ENCODE data around the gene MRPL34.
"Not testable (repeated sequence)": the region's sequence is repeated elsewhere in the genome, so short reads cannot be mapped to it uniquely, and the experiment has no call there.

Gene MRPL34

DNA sequence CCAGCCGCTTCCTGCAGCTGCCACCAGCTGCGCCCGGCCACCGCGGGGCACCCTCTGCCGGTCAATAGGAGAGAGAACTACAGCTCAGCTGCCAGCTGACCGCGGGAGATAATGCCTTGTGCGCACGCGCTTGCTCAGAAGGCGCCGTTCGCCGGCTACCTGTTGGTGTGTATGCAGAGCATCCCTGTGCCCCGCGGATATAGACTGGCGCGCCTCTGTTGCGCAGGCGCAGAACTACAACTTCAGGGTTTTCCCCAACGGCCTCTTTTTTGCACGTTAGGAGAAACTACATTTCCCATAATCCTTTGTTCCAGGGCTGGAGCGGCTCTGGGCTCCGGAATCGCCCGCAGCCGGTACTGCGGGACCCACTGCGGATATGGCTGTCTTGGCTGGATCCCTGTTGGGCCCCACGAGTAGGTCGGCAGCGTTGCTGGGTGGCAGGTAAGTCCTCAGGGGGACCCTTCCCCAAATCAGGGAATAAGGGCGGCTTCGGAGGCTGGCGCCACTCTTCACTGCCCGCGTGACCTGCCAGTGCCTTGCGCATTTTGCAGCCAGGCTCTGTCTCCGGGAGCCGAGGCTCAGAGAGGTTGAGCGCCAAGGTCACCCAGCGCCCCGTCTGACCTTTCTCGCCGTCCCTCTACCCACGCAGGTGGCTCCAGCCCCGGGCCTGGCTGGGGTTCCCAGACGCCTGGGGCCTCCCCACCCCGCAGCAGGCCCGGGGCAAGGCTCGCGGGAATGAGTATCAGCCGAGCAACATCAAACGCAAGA, at the start of gene MRPL34:
MRPL34 (plus strand) TSS at position 356 of the 768 bp plus-strand sequence; CDS start at position 377, 21 bp downstream.
- peak; percentile 100 for DNase-seq

DNA sequence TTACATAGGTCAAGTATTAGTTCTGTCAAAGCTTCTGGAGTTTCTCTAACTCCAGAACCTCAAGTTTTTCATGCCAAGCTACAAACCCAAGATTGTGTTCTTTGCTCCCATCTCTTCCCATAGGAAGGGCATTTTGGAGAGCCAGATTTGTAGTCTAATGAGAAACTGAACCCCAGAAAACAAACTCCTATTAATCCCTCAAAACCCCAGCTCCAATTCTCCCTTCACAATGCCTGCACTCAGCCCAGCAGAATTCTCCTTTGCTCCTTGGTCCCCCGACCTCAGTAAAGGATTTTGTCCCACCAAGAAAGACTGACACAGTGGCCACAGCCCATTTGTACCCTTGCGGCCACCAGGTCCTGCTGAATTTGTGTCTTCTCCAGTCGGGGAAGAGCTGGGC, 49.5 kb upstream of the MRPL34 start:
- no peak for DNase-seq

DNA sequence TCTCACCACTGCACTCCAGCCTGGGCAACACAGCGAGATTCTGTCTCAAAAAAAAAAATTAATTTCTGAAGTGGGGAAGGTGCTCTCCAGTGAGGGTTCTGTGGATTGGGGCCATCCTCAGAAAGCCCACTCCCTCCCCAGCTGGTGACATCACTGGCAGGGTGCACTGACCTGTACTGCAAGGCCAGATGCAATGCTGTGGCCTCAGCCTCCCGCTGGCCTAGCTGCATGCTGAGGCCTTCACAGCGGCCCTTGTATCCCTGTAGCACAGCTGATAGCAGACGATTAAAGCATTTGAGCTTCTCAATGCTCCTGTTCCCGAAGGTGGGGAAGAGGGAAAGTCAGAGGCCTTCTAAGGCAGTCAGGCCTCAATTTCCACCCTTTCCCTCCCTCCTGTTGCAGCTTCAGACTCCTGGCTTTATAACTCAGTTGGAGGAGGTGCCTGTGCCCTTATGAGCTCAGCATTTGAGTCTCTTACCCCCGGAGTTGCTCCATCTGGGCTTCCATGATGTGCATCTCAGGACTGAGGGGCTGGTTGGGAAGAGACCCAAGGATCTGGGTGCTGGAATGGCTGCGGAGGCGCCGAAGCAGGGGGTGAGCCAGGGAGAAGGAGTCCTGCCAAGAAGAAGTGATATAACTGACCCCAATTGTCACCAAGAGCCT, 46.4 kb upstream of the MRPL34 start:
- DNase-seq: no peak

DNA sequence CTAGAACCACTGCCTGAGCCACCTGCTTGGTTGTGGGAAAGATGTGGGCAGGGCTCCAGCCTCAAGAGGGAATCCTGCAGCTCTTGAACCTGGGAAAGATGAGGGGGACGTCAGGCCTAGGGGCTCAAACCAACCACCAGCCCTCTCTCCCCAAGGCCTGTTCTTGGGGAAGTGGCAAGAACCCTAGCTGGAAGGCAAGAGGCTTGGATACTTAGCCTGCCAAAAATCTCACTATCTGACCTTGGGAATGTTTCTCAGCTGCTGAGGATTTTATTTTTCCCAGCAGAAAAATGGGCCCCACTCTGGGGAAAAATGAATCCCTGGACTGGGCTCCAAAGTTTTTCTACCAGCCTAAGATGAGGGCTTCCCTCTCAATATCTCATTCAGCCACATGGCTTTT, 45.7 kb upstream of the MRPL34 start:
- no peak for DNase-seq

DNA sequence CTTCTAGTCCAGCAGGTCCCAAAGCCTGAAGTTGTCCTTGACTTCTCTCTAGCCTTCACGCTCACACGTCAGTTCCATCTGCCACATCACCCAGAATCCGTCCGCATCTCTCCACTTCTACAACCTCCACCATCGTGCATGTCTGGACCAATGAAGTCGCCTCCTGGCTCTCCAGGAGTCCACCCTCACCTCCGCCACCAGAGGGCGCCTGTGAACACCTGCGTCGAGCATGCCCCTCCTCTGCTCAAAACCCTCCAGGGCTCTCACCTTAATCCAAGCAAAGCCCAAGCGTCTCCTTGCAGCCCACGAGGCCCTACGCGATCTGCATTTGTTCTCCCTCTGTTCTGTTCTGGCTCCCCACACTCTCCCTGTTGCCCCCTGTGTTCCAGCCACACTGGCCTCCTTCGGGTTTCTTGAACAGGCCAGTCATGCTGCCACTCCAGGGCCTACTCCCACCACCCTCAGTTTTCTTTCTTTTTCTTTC, 44.8 kb upstream of the MRPL34 start:
- peak; percentile 86 for DNase-seq

DNA sequence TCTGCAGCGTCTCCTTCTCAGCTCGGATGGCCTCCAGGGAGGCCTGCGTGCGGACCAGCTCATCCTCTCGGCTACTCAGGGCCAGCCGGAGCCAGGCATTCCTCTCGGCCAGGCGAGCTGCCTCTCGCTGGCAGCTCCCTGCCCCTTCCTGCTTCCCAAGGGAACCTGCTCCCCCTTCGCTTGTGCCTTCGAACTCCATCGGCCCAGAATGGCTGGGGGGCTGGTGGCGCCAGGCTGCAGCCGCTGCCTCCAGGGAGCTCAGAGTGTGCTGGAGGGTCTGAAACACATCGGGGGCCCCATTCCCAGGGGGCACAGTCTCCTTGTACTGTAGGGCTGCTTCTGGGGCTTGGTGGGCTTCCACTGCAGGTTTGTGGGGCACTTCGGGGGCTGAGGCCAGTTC, 43.1 kb upstream of the MRPL34 start:
- DNase-seq: no peak

DNA sequence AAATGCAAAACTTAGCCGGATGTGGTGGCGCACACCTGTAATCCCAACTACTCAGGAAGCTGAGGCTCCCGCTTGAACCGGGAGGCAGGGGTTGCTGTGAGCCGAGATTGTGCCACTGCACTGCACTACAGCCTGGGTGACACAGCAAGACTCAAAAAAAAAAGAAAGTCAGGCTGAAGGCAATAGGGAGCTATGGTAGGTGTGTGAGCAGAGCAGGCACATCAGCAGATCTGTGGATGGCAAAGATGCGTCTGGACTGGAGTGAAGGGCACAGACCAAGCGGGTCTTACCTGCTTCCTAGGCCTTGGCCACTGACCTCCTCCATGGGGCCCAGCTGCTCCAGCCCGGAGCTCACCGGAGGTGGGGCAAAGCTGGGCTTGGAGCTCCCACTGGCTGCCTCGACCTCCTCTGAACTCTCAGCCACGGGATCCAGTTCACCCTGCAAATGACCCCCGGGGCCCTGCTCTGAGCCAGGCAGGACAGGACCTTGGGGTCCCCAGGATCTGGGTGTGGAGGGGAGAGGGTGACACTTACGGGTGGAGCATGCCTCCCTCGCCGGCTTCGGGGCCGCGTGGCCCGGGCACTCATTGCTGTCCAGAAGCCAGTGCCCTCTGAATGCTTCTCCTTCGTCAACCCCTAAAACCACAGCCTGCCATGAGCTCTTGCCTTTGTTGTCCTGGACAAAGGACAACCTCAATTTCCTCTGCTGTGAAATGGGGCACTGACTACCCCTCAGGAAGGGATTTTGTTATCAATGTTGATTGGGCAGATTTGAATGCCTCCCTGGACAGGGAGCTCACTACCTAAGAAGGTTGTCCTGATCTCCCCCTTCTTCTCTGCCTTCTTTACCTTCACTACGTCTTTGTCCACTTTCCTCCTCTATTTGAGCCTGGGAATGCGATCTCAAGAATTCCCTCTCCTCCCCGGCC, 41.7 kb upstream of the MRPL34 start:
- no peak for DNase-seq

DNA sequence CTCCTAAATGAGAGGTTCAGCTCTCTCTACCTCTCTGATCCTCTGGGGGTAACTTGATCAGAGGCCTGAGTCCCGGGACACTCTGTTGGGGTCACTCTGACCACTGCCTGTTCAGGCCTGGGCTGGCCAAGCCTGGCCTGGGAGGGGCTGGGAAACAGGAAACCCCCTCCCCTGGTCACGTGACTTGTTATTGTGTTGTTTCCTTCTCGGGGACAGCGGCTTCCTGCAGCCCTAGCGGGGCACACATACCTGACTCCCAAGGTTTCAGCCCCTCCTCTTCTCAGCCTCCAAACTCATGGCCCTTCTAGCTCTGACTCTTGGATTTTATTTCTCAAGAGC, 41.1 kb upstream of the MRPL34 start, which contains the start of gene USHBP1:
USHBP1 (minus strand) TSS at position 105 of the 339 bp plus-strand sequence. CDS start 446 bp downstream, outside the sequence.
- no peak for DNase-seq

DNA sequence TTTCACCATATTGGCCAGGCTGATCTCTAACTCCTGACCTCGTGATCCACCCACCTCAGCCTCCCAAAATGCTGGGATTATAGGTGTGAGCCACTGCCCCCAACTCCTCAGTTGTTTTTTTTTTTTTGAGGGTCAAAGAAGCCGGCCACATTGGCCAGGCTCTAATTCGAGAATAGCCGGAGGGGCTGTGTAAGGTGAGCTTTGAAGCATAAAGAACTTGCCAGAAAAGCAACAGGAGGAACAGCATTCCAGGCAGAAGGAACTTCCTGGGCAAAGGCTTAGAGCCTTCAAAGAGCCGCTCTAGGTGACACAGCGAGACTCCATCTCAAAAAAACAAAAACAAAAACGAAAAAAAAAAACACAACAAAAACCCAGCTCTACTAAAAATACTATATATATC, 39.6 kb upstream of the MRPL34 start:
- DNase-seq: no peak

DNA sequence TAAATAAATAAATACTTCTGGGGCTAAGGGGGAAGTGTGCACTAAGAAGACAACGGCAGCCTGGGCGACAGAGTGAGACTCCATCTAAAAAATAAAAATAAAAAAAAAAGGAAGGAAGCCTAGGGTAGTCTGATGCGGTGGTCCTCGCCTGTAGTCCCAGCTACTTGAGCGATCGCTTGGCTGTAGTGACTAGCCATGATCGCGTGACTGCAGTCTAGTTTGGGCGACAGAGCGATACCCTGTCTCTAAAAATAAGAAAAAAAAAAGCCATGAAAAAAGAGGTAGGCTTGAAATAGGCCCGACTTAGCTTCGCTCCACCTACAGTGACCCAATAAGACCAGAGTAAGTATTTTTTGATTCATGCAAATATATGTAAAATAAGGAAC, 39.1 kb upstream of the MRPL34 start:
- DNase-seq: no peak

DNA sequence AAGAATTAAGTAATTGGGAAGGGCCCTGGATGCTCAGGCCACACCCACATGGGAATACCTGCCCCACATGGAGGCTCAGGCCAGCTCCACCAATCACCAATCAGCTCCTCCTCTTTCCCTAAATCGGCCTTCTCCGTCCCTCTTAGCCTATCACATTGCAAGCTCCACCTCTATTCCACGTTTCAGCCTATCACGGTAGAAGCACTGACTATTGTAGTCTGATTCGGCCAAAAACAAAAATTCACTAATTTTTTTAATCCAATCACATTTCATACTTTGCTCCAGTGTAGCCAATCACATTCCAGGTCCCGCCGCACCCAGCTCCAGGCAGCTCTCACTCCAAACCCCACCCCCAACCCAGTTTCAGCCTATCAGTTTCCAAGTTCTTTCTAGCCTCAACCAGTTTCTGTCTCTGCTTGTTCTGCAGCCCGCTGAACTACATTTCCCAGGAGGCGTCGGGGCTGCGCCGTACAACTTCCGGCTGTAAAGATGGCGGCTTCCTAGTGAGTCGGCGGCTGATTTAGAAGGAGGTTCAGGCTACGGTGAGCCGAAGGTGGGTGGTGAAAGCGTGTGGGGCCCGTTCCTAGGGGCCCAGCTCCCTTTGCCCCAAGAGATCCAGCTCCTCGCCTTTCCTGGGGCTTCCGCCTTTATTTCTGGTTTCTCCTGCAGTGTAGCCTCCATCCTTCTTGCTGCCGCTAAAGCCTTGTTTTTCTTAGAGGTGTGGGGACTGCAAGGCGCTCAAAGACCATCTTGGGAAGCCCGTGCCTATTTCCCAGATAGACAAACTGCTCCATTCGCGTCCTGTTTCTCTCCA, 38.5 kb upstream of the MRPL34 start, which contains the start of gene BABAM1:
BABAM1 (plus strand) TSS at position 469 of the 814 bp plus-strand sequence. CDS start 1,364 bp downstream, outside the sequence.
- peak; percentile 100 for DNase-seq

DNA sequence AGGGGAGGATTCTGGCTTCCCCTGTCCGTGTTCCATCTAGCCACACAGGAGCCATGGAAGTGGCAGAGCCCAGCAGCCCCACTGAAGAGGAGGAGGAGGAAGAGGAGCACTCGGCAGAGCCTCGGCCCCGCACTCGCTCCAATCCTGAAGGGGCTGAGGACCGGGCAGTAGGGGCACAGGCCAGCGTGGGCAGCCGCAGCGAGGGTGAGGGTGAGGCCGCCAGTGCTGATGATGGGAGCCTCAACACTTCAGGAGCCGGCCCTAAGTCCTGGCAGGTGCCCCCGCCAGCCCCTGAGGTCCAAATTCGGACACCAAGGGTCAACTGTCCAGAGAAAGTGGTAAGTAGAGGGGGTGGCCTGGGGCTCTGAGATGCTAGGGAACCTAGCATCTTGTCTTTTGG, 36.9 kb upstream of the MRPL34 start:
- DNase-seq: no peak

DNA sequence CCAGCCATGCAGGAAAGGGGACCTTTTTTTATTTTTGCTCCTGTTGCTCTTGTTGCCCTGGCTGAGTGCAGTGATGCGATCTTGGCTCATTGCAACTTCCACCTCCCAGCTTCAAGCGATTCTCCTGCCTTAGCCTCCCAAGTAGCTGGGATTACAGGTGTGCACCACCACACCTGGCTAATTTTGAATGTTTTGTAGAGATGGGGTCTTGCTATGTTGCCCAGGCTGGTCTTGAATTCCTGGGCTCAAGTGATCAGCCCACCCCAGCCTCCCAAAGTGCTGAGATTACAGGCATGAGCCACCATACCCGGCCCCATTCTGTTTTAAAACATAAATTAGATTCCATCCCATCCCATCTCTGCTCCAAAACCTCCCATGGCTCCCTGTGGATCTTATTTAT, 30.8 kb upstream of the MRPL34 start:
- not testable (repeated sequence) for DNase-seq

DNA sequence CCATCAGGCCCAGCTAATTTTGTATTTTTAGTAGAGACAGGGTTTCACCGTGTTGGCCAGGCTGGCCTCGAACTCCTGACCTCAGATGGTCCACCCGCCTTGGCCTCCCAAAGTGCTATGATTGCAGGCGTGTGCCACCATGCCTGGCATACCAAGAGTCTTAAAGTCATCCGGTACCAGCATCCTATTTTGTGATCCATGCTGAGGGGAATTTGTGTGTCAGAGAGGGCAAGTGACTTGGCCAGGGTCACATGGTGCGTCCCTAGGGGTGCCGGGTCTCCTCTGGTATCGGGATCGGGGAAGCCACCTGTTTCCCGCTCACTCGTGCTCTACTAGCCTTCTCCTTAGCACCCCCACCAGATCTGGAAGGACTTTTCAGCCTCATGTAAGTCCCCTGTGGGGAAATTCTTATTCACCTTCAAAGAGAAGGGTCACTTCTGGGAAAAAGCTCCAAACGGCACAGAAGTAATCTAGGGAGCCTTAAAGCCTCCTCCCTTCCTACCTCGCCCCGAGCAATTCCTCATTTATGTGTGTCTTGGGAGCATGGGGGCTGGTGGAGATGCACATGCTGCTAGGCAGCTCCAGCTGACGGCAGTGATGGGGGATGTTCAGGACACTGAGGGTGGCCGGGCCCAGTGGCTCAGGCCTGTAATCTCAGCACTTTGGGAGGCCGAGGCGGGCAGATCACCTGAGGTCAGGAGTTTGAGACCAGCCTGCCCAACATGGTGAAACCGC, 30.1 kb upstream of the MRPL34 start:
- DNase-seq: no peak

DNA sequence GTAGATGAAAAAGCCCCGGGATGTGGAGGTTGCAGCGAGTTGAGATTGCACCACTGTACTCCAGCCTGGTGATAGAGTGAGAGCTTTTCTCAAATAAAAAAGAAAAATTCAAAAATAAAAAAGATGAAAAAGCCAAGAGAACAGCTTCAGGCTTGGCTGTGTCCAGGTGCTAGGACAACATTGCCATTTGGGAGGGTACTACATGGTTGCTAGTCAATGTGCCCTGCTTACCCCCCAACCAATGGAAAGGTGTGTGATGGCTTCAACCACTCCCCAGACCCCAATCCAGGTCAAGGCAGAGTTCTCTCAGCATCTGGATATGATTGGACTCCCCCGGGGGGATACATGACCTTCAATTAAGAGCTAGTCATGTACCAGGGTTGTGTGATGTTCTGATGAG, 26.2 kb upstream of the MRPL34 start:
- DNase-seq: no peak

DNA sequence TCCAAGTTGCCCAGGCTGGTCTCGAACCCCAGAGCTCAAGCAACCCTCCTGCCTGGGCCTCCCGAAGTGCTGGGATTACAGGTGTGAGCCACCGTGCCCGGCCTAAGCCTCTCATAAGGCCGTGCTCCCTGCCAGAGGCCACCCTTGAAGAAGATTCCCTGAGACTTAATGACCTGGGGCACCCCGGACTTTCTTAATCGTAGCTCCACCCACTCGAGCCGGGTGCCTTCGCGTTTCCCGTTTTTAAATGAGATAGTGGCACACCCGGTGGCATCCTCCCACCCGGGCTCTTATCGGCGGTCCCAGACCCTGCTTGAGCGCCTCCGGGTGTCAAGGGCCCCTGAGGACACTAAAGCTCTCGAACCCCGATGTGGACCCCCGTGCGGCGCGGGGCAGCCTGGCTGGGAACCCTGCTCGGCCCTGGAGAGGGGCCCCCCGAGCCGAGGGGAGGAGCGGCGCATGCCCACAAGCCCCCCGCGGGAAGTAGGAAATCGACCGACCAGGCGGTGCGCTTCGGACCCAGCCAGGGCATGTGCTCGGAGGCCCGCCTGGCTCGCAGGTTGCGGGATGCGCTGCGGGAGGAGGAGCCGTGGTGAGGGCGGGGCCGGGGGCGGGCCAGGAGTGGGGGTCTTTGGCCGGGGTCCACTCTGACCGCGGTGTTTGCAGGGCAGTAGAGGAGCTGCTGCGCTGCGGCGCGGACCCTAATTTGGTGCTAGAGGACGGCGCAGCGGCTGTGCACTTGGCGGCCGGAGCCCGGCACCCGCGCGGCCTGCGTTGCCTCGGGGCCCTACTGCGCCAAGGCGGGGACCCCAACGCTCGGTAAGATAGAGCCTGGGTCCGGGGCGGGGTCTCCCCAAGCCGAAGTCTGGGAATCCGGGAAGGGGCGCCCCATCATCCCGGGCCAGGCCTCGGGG, 24.0 kb upstream of the MRPL34 start, which contains the start of gene ANKLE1:
ANKLE1 (plus strand) TSS at position 511 of the 914 bp plus-strand sequence; CDS start at position 531, 20 bp downstream.
- no peak for DNase-seq

DNA sequence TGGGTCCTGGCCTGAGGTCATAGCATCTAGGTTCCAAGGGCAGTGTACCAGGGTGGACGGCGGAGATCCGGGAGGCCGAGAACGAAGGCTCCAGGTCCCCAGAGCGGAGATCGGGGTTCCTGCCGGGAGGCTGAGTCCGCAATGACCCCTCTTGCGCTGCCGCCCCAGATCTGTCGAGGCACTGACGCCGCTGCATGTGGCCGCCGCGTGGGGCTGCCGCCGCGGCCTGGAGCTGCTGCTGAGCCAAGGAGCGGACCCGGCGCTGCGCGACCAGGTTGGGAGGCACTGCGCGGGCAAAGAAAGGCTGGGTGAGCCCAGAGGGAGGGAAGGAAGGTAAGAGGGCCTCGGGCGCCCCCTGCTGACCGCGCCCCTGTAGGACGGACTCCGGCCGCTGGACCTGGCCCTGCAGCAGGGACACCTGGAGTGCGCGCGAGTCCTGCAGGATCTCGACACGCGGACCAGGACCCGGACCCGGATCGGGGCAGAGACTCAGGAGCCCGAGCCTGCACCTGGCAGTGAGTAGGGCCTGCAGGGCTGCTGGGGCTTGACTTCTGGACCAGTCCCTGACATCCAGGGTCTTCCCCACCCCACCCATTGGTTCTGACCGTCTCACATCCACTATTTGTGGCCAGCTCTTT, 23.1 kb upstream of the MRPL34 start:
- peak; percentile 68 for DNase-seq

DNA sequence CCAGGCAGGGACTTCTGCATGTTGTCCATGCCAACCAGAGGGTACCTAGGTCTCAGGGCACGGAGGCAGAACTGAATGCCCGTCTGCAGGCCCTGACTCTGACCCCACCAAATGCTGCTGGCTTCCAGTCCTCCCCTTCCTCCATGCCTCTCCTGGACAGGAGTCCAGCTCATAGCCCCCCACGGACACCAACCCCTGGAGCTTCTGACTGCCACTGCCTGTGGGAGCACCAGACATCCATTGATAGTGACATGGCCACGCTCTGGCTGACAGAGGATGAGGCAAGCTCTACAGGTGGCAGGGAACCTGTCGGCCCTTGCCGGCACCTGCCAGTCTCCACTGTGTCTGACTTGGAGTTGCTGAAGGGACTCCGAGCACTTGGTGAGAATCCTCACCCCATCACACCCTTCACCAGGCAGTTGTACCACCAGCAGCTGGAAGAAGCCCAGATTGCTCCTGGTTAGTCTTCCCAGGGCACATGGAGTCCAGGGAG, 22.1 kb upstream of the MRPL34 start:
- DNase-seq: no peak

DNA sequence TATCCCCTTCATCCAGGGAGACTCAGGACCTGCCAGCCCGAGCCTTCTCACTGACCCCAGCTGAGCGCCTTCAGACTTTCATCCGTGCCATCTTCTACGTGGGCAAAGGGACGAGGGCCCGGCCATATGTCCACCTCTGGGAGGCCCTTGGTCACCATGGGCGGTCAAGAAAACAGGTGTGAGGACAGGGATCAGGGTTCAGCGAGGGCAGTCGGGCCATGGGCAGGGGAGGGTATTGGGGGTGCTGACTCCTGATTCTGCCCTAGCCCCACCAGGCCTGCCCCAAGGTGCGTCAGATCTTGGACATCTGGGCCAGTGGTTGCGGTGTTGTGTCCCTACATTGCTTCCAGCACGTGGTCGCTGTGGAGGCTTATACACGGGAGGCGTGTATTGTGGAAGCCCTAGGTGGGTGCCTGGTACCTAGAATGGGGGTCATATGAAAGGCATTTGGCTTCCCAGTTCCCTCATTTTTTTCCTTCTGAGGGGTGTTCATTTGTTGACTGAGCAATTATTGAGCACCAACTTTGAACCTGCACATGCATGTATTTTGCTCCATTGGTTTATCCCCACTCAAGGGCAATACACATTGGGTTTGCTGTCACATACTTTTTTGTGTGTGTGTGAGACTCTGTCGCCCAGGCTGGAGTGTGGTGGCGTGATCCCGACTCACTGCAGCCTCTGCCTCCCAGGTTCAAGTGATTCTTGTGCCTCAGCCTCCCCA, 20.1 kb upstream of the MRPL34 start:
- DNase-seq: no peak
